ENCODE results near the gene FCN1.
A peak's percentile ranks its signal among the peaks of the same experiment; 100 is the strongest.

FCN1 gene

GRCh38 chr9:134871697-134872340 lies 45.9 kb downstream of the FCN1 start:
- DNase-seq = peak; percentile 24

GRCh38 chr9:134870746-134871662 lies 46.7 kb downstream of the FCN1 start:
- peak; percentile 38 for DNase-seq

- DNase-seq = peak; percentile 42
These were observed 47.4 kb downstream of the FCN1 start for GRCh38 chr9:134870301-134870694.

GRCh38 chr9:134869554-134870300 lies 48.0 kb downstream of the FCN1 start:
- peak; percentile 19 for DNase-seq

- peak; percentile 39 for DNase-seq
These were observed 48.8 kb downstream of the FCN1 start for GRCh38 chr9:134868751-134869553.

GRCh38 chr9:134867917-134868750 lies 49.6 kb downstream of the FCN1 start:
- DNase-seq = peak; percentile 38

- peak; percentile 31 for DNase-seq
These were observed 52.9 kb downstream of the FCN1 start for GRCh38 chr9:134864821-134865190.

- DNase-seq = peak; percentile 34
These were observed 53.5 kb downstream of the FCN1 start for GRCh38 chr9:134863941-134864820.

GRCh38 chr9:134863306-134863902 lies 54.3 kb downstream of the FCN1 start:
- peak; percentile 29 for DNase-seq

GRCh38 chr9:134861595-134862334 lies 55.9 kb downstream of the FCN1 start:
- peak; percentile 35 for DNase-seq

- peak; percentile 36 for DNase-seq
These were observed 57.2 kb downstream of the FCN1 start for GRCh38 chr9:134860510-134860909.

- DNase-seq = peak; percentile 39
These were observed 59.5 kb downstream of the FCN1 start for GRCh38 chr9:134858051-134858841.

GRCh38 chr9:134857451-134857850 lies 60.3 kb downstream of the FCN1 start:
- DNase-seq = peak; percentile 25

- DNase-seq = no peak
These were observed 61.8 kb downstream of the FCN1 start for GRCh38 chr9:134855900-134856377.
